PC-9 (cell line): Measurements from ENCODE around the gene ZFPM1. TPM values are rescaled to one million over a fixed set of nuclear protein-coding genes. Genes with fewer than 3 reads are reported as not detected.
A peak's percentile ranks its signal among the peaks of the same experiment; 100 is the strongest.

Source experiments
- BruUV-seq: library from RNA; stranded (reverse); fragments of 400-500 nt; replicated peaks from 2 replicates; lab custom pipeline; 2021; lab: Mats Ljungman, UMichigan
- CTCF ChIA-PET: fragments of 300-600 bp; sonication (Branson Sonifier 250); formaldehyde crosslinking; loops from one replicate; lab custom pipeline; 2022; ENCODE audit warnings: antibody characterized with exemption; lab: Charles Lee
- POLR2A ChIA-PET: fragments of 300-600 bp; sonication (Branson Sonifier 250); formaldehyde crosslinking; loops from one replicate; lab custom pipeline; 2022; ENCODE audit warnings: antibody characterized with exemption; ENCODE audit not compliant: unreplicated experiment; lab: Charles Lee
- DNase-seq, 2 experiments: peaks; one replicate each; pipeline versions ENCODE4 v3.0.0 to v3.0.0-alpha.2; 2015 to 2022; ENCODE audit warnings: mixed read lengths in 1 of 2
- H2AFZ ChIP-seq: fragments of 200-600 bp; sonication (generic); 2 replicates; pipeline ENCODE4 v1.8.1; 2017; ENCODE audit warnings: antibody characterized with exemption
- H3F3A ChIP-seq: fragments of 200-600 bp; sonication (generic); 2 replicates; pipeline ENCODE4 v1.8.1; 2017; ENCODE audit warnings: antibody characterized with exemption, mild to moderate bottlenecking, low read depth; ENCODE audit not compliant: insufficient read depth
- H3K27ac ChIP-seq: fragments of 200-600 bp; sonication (generic); 2 replicates; pipeline ENCODE4 v1.6.1; 2016; ENCODE audit warnings: mixed run types
- H3K27me3 ChIP-seq: fragments of 200-600 bp; sonication (generic); 2 replicates; pipeline ENCODE4 v1.6.1; 2016; ENCODE audit warnings: low read depth, mixed run types; ENCODE audit not compliant: insufficient read depth
- H3K36me3 ChIP-seq: fragments of 200-600 bp; sonication (generic); 2 replicates; pipeline ENCODE4 v1.6.1; 2016; ENCODE audit warnings: low read depth, mixed run types
- H3K4me1 ChIP-seq: fragments of 200-600 bp; sonication (generic); replicated peaks from 2 replicates; pipeline ENCODE4 v1.6.1; 2016; ENCODE audit warnings: mixed run types; ENCODE audit not compliant: insufficient read depth
- H3K4me2 ChIP-seq: fragments of 200-600 bp; sonication (generic); 2 replicates; pipeline ENCODE4 v1.6.1; 2017; ENCODE audit warnings: mixed run types
- H3K4me3 ChIP-seq: fragments of 200-600 bp; sonication (generic); 2 replicates; pipeline ENCODE4 v1.6.1; 2016; ENCODE audit warnings: mixed run types
- H3K79me2 ChIP-seq: fragments of 200-600 bp; sonication (generic); 2 replicates; pipeline ENCODE4 v1.6.1; 2017; ENCODE audit warnings: low read depth, mixed run types
- H3K9me2 ChIP-seq: fragments of 200-600 bp; sonication (generic); 2 replicates; pipeline ENCODE4 v1.8.1; 2017; ENCODE audit warnings: mild to moderate bottlenecking; ENCODE audit not compliant: insufficient read depth
- H3K9me3 ChIP-seq: fragments of 200-600 bp; sonication (generic); 2 replicates; pipeline ENCODE4 v1.8.1; 2016; ENCODE audit warnings: low read depth; ENCODE audit not compliant: insufficient read depth
- H4K20me1 ChIP-seq: fragments of 200-600 bp; sonication (generic); 2 replicates; pipeline ENCODE4 v1.8.1; 2017; ENCODE audit not compliant: insufficient read depth
- EZH2 ChIP-seq: fragments of 200-600 bp; sonication (generic); IDR thresholded peaks from 2 replicates; pipeline ENCODE4 v1.8.0; 2017; ENCODE audit warnings: antibody characterized with exemption, low read depth
- intact Hi-C: fragments of 100-400 bp; cut with micrococcal nuclease; formaldehyde crosslinking; loops from one replicate; pipeline ENCODE4 v1.10.0; 2022; ENCODE audit not compliant: unreplicated experiment
- total RNA-seq: library from RNA; stranded (reverse); gene quantifications from 2 replicates; pipeline ENCODE4 v1.2.3, GENCODE V29; 2021
- TF ChIP-seq, protein P1 (sequence below): fragments of 200-600 bp; sonication (generic); conservative IDR thresholded peaks from 2 replicates; pipeline ENCODE4 v1.6.1; 2017; ENCODE audit warnings: mixed run types, antibody characterized with exemption, mild to moderate bottlenecking, moderate library complexity

The ZFPM1 gene
- total RNA-seq, 1 experiment from 2014 or later = 19.7 TPM

DNA sequence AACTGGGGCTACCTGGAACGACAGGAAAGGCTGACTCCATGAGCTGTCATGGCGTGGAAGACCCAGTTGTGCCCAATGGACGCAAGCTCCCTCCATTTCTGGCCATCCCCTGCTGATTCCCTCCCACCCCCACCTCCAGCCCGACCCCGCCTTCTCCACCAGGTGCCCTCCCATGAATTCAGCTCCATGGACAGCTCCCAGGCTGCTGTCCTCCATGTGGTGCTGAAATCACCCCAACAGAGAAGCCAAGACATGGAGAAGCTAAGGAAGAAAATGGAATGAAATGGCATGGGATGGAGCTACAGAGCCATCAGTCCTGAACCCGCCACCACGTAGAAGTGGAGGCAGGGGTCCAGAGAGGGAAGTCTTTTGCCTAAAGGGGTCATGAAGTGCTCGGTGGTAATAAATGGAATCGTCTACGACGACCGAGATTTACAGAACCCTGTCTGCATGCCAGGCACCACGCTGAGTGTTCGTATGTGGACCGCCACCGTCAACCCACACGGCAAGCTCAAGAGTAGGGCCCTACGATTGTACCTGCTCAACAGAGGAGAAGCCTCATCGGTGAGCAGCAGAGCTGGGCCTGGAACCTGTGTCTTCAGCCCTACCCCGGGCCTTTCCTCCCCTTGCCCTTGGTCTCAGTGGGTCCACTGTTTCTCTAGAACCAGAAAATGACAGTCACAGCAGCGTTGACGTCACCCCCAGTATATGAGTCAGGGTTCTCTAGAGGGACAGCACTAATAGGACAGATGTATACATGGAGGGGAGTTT lies 107.8 kb downstream of the ZFPM1 start:
- intact Hi-C loops = no loop called here
- H3K36me3 ChIP-seq = no peaks in the 10 kb centered on the region
- H3K27ac ChIP-seq = no peak overlapping the region
- no peaks in the 10 kb centered on the region for H3K9me3 ChIP-seq
- H3K4me2 ChIP-seq = no peak overlapping the region
- no peak overlapping the region for H2AFZ ChIP-seq
- H3K79me2 ChIP-seq = no peaks in the 10 kb centered on the region
- no peaks in the 10 kb centered on the region for H3K9me2 ChIP-seq
- H3K27me3 ChIP-seq = peaks cover 21% of the 10 kb centered on the region
- no peak overlapping the region for H3K4me3 ChIP-seq
- POLR2A ChIA-PET = no interaction called here
- CTCF ChIA-PET = interaction anchor here (0.6 to 0.7 kb wide), 2 partner anchors 58 to 709 kb away, joined by 3 to 10 read pairs; no protein-coding TSS in a partner anchor
- no peaks in the 10 kb centered on the region for H3K4me1 ChIP-seq
- TF ChIP-seq, protein P1, sequence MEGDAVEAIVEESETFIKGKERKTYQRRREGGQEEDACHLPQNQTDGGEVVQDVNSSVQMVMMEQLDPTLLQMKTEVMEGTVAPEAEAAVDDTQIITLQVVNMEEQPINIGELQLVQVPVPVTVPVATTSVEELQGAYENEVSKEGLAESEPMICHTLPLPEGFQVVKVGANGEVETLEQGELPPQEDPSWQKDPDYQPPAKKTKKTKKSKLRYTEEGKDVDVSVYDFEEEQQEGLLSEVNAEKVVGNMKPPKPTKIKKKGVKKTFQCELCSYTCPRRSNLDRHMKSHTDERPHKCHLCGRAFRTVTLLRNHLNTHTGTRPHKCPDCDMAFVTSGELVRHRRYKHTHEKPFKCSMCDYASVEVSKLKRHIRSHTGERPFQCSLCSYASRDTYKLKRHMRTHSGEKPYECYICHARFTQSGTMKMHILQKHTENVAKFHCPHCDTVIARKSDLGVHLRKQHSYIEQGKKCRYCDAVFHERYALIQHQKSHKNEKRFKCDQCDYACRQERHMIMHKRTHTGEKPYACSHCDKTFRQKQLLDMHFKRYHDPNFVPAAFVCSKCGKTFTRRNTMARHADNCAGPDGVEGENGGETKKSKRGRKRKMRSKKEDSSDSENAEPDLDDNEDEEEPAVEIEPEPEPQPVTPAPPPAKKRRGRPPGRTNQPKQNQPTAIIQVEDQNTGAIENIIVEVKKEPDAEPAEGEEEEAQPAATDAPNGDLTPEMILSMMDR = no peak
- no peak for TF ChIP-seq EZH2
- H3F3A ChIP-seq = peaks cover 5% of the 10 kb centered on the region; the same call in 1 of the 2 replicates
- no peak for DNase-seq
- no peaks in the 10 kb centered on the region for H4K20me1 ChIP-seq
- BruUV-seq = no TSS peak

DNA sequence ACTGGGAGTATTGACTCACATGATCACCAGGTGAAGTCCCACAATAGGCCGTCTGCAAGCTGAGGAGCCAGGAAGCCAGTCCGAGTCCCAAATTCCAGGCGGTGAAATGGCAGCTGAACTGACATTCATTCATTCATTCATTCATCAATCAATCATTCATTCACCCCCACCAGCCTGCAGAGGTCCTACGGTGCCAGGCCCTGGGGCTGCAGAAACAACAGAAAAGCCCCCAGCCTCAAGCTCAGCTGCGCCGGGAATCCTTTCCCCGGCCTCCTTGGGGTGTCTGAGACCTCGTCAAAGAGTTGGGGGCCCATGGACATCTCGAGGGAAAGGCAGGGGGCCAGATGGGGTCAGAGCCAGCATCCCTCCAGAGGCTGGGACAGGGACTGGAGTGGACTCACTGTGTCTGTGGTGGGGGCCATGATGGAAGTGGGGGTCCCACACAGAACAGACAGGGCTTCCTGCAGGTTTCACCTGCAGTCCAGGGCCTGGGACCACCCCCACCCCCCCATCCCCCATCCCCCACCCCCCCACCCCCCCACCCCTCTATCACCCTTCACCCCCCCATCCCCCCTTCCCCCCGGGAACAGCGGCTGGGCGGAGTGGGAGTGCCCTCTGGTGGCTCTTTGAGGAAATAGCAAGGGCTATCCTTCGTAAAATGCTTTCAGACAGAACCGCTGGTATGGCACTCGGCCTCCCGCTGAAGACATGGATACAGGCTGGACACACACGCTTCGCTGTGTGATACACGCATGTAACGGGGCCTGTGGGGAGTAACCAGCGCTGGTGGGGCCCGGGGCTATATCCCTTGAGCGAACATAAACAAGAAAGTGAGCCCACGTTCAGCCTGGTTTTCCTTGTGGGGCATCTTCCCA lies 108.6 kb downstream of the ZFPM1 start:
- no TSS peak for BruUV-seq
- intact Hi-C loops = loop anchor here (1.0 kb wide), 1 partner anchor 118 kb away; no protein-coding TSS in a partner anchor
- no peaks in the 10 kb centered on the region for H3K79me2 ChIP-seq
- peak in 1 of 2 experiments; percentile 60 for DNase-seq
- H3K27ac ChIP-seq = no peak overlapping the region
- H3K36me3 ChIP-seq = no peaks in the 10 kb centered on the region
- no peak for TF ChIP-seq EZH2
- TF ChIP-seq, protein P1 = peak; percentile 67
- H3K9me3 ChIP-seq = no peaks in the 10 kb centered on the region
- H3K9me2 ChIP-seq = no peaks in the 10 kb centered on the region
- H3K4me1 ChIP-seq = no peaks in the 10 kb centered on the region
- H3K4me2 ChIP-seq = peak overlapping the region; percentile 72
- ChIA-PET CTCF (no interaction called here), POLR2A (no interaction called here)
- peaks cover 18% of the 10 kb centered on the region for H3K27me3 ChIP-seq
- H2AFZ ChIP-seq = 0 out of 2 replicates have a peak overlapping the region, but pooled peaks have one; percentile 50
- H3K4me3 ChIP-seq = peak overlapping the region; percentile 26; the same call in 1 of the 2 replicates
- peaks cover 5% of the 10 kb centered on the region; the same call in 1 of the 2 replicates for H3F3A ChIP-seq
- no peaks in the 10 kb centered on the region for H4K20me1 ChIP-seq

DNA sequence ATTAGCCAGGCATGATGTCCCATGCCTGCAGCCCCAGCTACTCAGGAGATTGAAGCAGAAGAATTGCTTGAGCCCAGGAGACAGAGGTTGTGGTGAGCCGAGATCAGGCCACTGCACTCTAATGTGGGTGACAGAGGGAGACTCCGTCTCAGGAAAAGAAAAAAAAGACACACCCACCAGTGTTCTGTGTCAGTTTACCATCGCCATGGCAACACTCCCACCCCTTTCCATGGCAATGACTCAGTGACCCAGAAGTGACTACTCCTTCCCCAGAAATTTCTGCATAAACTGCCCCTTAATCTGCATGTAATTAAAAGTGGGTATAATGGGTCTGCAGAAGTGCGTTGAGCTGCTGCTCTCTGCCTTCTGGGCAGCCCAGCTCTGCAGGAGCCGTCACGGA lies 113.1 kb downstream of the ZFPM1 start:
- H3K9me2 ChIP-seq = no peaks in the 10 kb centered on the region
- H3K27me3 ChIP-seq = no peaks in the 10 kb centered on the region
- peak in 1 of 2 experiments; percentile 20 for DNase-seq
- H3K36me3 ChIP-seq = no peaks in the 10 kb centered on the region
- H3K79me2 ChIP-seq = peaks cover 13% of the 10 kb centered on the region
- H3K4me1 ChIP-seq = peaks cover 6% of the 10 kb centered on the region; the same call in 1 of the 2 replicates
- TF ChIP-seq, protein P1 = no peak
- no peak for TF ChIP-seq EZH2
- H3K9me3 ChIP-seq = no peaks in the 10 kb centered on the region
- CTCF ChIA-PET = interaction anchor here (0.7 kb wide), 1 partner anchor 372 kb away, joined by 4 read pairs; no protein-coding TSS in a partner anchor
- H3K4me2 ChIP-seq = no peak overlapping the region
- POLR2A ChIA-PET = interaction anchor here (0.6 kb wide), 1 partner anchor 1252 kb away, joined by 3 read pairs; no protein-coding TSS in a partner anchor
- H3F3A ChIP-seq = no peaks in the 10 kb centered on the region; the same call in 1 of the 2 replicates
- intact Hi-C loops = no loop called here
- no peak overlapping the region for H3K27ac ChIP-seq
- no peak overlapping the region for H2AFZ ChIP-seq
- H3K4me3 ChIP-seq = no peak overlapping the region
- H4K20me1 ChIP-seq = peaks cover 4% of the 10 kb centered on the region
- no TSS peak for BruUV-seq
